Endothelial cell of umbilical vein (primary cell): ENCODE measurements around the gene FAM180A. TPM values are rescaled to one million over a fixed set of nuclear protein-coding genes. Genes with fewer than 3 reads are reported as not detected.

Experiments
- BruUV-seq: library from RNA; stranded (reverse); fragments of 400-500 nt; replicated peaks from 2 replicates; lab custom pipeline; 2021; lab: Mats Ljungman, UMichigan
- CTCF ChIA-PET: fragments of 300-600, 350-600 bp; sonication (Branson Sonifier 250); formaldehyde crosslinking; loops from one replicate; lab custom pipeline; 2021; ENCODE audit warnings: antibody characterized with exemption, inconsistent platforms; lab: Charles Lee
- POLR2A ChIA-PET: fragments of 300-600, 350-600 bp; sonication (Branson Sonifier 250); formaldehyde crosslinking; loops from one replicate; lab custom pipeline; 2021; ENCODE audit warnings: antibody characterized with exemption, inconsistent platforms; lab: Charles Lee
- DNase-seq: peaks from one replicate; pipeline ENCODE4 v3.0.0-alpha.2; 2011; ENCODE audit warnings: low read depth, low spot score
- FAIRE-seq: peaks from 2 replicates; lab custom pipeline; 2011; peaks lifted over from hg19 to GRCh38; lab: Jason Lieb, UNC
- H2AFZ ChIP-seq: 2 replicates; pipeline ENCODE4 v1.6.0; 2012; ENCODE audit warnings: low read depth, low read length, control low read depth, inconsistent platforms
- H3K27ac ChIP-seq: 2 replicates; pipeline ENCODE4 v1.5.1; 2011; ENCODE audit warnings: low read depth, mild to moderate bottlenecking, control low read depth, low read length, moderate library complexity; ENCODE audit not compliant: insufficient read depth
- H3K27me3 ChIP-seq, 2 experiments: 2 replicates each; pipeline versions ENCODE4 v1.6.0 to v1.6.1; 2011; ENCODE audit warnings: low read length in 2 of 2, mixed read lengths in 1 of 2; ENCODE audit not compliant: control insufficient read depth in 2 of 2, insufficient read depth in 2 of 2
- H3K36me3 ChIP-seq, 2 experiments: 2 replicates in 1 of 2; 3 replicates in 1 of 2; pipeline ENCODE4 v1.5.1; 2011; ENCODE audit warnings: low read length in 2 of 2, mild to moderate bottlenecking in 1 of 2, moderate library complexity in 1 of 2; ENCODE audit not compliant: control insufficient read depth in 2 of 2, insufficient read depth in 2 of 2; ENCODE audit errors: extremely low read depth in 1 of 2
- H3K4me1 ChIP-seq: 3 replicates; pipeline ENCODE4 v1.5.1; 2011; ENCODE audit warnings: mild to moderate bottlenecking, low read length; ENCODE audit not compliant: control insufficient read depth, insufficient read depth; ENCODE audit errors: extremely low read depth
- H3K4me2 ChIP-seq: 2 replicates; pipeline ENCODE4 v1.6.1; 2011; ENCODE audit warnings: low read length, control low read depth, mixed read lengths; ENCODE audit not compliant: insufficient read depth
- H3K4me3 ChIP-seq, 3 experiments: fragments of 200-600 bp in 1 of 3; sonication (generic), shearing (Covaris generic) in 1 of 3; replicated peaks in 1 of 3; 2 replicates each; pipeline ENCODE4 v1.5.1; 2011 to 2016; ENCODE audit warnings: control low read depth in 3 of 3, low read length in 3 of 3, mild to moderate bottlenecking in 2 of 3, inconsistent platforms in 1 of 3, low read depth in 1 of 3, moderate library complexity in 1 of 3; ENCODE audit not compliant: insufficient read depth in 1 of 3
- H3K79me2 ChIP-seq: 2 replicates; pipeline ENCODE4 v1.6.0; 2012; ENCODE audit warnings: low read length, inconsistent platforms; ENCODE audit not compliant: control insufficient read depth, insufficient read depth
- H3K9ac ChIP-seq: replicated peaks from 2 replicates; pipeline ENCODE3; 2011; ENCODE audit warnings: low read length, control low read depth; ENCODE audit not compliant: insufficient read depth; ENCODE audit errors: extremely low read depth
- H3K9me1 ChIP-seq: replicated peaks from 3 replicates; pipeline ENCODE4 v1.6.0; 2011; ENCODE audit warnings: mild to moderate bottlenecking, low read length; ENCODE audit not compliant: control insufficient read depth, insufficient read depth; ENCODE audit errors: extremely low read depth
- H3K9me3 ChIP-seq: replicated peaks from 2 replicates; pipeline ENCODE4 v1.5.1; 2012; ENCODE audit warnings: low read length, inconsistent platforms; ENCODE audit not compliant: control insufficient read depth, insufficient read depth
- H4K20me1 ChIP-seq: replicated peaks from 2 replicates; pipeline ENCODE3; 2011; ENCODE audit warnings: mild to moderate bottlenecking, low read length; ENCODE audit not compliant: control insufficient read depth, insufficient read depth; ENCODE audit errors: extremely low read depth
- EZH2 ChIP-seq: IDR thresholded peaks from 2 replicates; pipeline ENCODE4 v1.6.1; 2012; ENCODE audit warnings: borderline replicate concordance, low read depth, mild to moderate bottlenecking, moderate library complexity, low read length, inconsistent platforms; ENCODE audit not compliant: severe bottlenecking
- FOS ChIP-seq: IDR thresholded peaks from 2 replicates; pipeline ENCODE4 v1.6.1; 2011; ENCODE audit warnings: mild to moderate bottlenecking, low read length, moderate library complexity, borderline replicate concordance; ENCODE audit not compliant: insufficient read depth
- GATA2 ChIP-seq: IDR thresholded peaks from 2 replicates; pipeline ENCODE4 v1.7.0; 2011; ENCODE audit warnings: low read depth, mild to moderate bottlenecking, moderate library complexity, mixed read lengths, low read length; ENCODE audit not compliant: insufficient read length, insufficient read depth
- JUN ChIP-seq: IDR thresholded peaks from 2 replicates; pipeline ENCODE4 v1.6.1; 2011; ENCODE audit warnings: borderline replicate concordance, low read depth; ENCODE audit not compliant: insufficient read length, insufficient read depth
- MYC ChIP-seq: IDR thresholded peaks from one replicate; pipeline ENCODE4 v1.6.1; 2011; ENCODE audit warnings: mild to moderate bottlenecking, low read depth, low read length
- POLR2A ChIP-seq: IDR thresholded peaks from 2 replicates; pipeline ENCODE4 v1.6.1; 2012; ENCODE audit warnings: low read depth, mild to moderate bottlenecking, control low read depth, low read length
- POLR2AphosphoS5 ChIP-seq: IDR thresholded peaks from 2 replicates; pipeline ENCODE4 v1.6.1; 2012; ENCODE audit warnings: low read depth, mild to moderate bottlenecking, control low read depth, low read length, moderate library complexity; ENCODE audit not compliant: insufficient read depth
- dilution Hi-C: fragments of 300-500 bp; cut with MboI; formaldehyde crosslinking; loops from one replicate; pipeline ENCODE4 v1.15.0; 2019; ENCODE audit warnings: low sequenced_read_pairs; ENCODE audit not compliant: extremely low pct_ligation_motif_present
- intact Hi-C: fragments of 100-400 bp; cut with micrococcal nuclease; formaldehyde crosslinking; loops from one replicate; pipeline ENCODE4 v1.10.0; 2022
- polyA plus RNA-seq, 4 experiments: library from polyadenylated mRNA; depleted of rRNA in 3 of 4; stranded (reverse) in 3 of 4; unstranded in 1 of 4; fragments of >200 nt; gene quantifications; 2 replicates each; pipeline versions ENCODE4 v1.2.1 to v1.2.3, GENCODE V29; 2011 to 2012; ENCODE audit warnings: missing spikeins in 1 of 4
- total RNA-seq: library from RNA; stranded (reverse); gene quantifications from 2 replicates; pipeline ENCODE4 v1.2.3, GENCODE V29; 2021
- TF ChIP-seq, protein P1 (sequence below), 2 donors: IDR thresholded peaks; 1 replicate in 1 of 2; 2 replicates in 1 of 2; pipeline ENCODE4 v1.5.1; 2011; ENCODE audit warnings: low read length in 2 of 2, mild to moderate bottlenecking in 2 of 2, moderate library complexity in 2 of 2, control low read depth in 1 of 2, inconsistent platforms in 1 of 2, low read depth in 1 of 2; ENCODE audit not compliant: insufficient read depth in 1 of 2; ENCODE audit errors: extremely low read depth in 1 of 2
- TF ChIP-seq, protein P2 (sequence below): IDR thresholded peaks from 2 replicates; pipeline ENCODE4 v1.6.1; 2011; ENCODE audit not compliant: insufficient read depth, insufficient read length

FAM180A gene
- total and polyA plus RNA-seq, 2 donors (not counting 3 experiments of a cell fraction or from before 2014, with no cell fraction given) = not detected

DNA sequence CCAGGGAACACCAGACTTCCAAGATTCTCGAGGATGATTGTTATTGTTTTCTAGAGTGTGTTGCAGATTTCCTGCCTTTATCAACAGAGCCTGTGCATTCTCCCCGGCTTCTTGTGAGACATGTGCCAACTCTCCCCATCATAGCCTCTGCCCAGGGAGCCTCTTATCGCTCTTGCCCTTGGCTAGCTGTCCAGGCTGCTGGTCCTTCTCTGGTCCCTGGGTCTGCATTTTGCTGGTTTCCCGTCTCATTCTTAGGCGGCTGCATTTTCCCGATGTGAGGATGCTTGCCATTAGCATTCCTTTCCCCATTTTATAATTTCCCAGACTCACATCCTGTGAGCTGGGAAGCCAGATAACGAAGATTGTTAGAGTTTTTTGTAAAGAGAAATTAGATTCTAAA lies 35.8 kb downstream of the FAM180A start:
- no peaks in the 10 kb centered on the region for H3K27me3 ChIP-seq
- dilution Hi-C loops = no loop called here
- H3K4me3 ChIP-seq = no peak overlapping the region
- peak overlapping the region; percentile 27 for H3K27ac ChIP-seq
- FAIRE-seq (peak; percentile 76), DNase-seq (peak; percentile 61)
- H3K9ac ChIP-seq = no peak overlapping the region
- no peak for TF ChIP-seq FOS
- no peak for TF ChIP-seq JUN
- no peak for TF ChIP-seq POLR2A
- TF ChIP-seq MYC = no peak
- TF ChIP-seq, protein P1, sequence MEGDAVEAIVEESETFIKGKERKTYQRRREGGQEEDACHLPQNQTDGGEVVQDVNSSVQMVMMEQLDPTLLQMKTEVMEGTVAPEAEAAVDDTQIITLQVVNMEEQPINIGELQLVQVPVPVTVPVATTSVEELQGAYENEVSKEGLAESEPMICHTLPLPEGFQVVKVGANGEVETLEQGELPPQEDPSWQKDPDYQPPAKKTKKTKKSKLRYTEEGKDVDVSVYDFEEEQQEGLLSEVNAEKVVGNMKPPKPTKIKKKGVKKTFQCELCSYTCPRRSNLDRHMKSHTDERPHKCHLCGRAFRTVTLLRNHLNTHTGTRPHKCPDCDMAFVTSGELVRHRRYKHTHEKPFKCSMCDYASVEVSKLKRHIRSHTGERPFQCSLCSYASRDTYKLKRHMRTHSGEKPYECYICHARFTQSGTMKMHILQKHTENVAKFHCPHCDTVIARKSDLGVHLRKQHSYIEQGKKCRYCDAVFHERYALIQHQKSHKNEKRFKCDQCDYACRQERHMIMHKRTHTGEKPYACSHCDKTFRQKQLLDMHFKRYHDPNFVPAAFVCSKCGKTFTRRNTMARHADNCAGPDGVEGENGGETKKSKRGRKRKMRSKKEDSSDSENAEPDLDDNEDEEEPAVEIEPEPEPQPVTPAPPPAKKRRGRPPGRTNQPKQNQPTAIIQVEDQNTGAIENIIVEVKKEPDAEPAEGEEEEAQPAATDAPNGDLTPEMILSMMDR (IDR thresholded peaks at IDR 0.05; ENCODE audit: extremely low read depth in 1 of 2, insufficient read depth in 1 of 2, low read depth in 1 of 2, low read length in 2 of 2) = no peak
- TF ChIP-seq POLR2AphosphoS5 = no peak
- TF ChIP-seq GATA2 = no peak
- TF ChIP-seq, protein P2, sequence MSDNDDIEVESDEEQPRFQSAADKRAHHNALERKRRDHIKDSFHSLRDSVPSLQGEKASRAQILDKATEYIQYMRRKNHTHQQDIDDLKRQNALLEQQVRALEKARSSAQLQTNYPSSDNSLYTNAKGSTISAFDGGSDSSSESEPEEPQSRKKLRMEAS = no peak
- TF ChIP-seq EZH2 = no peak
- no peaks in the 10 kb centered on the region for H4K20me1 ChIP-seq
- H2AFZ ChIP-seq = peak overlapping the region; percentile 90
- no peaks in the 10 kb centered on the region for H3K9me3 ChIP-seq
- intact Hi-C loops = loop anchor here (1.0 to 5.0 kb wide), 3 partner anchors 35 to 85 kb away; partner anchors contain the start of gene FAM180A
- ChIA-PET CTCF (interaction anchor here (1.0 to 3.7 kb wide), 7 partner anchors 8 to 42 kb away, joined by 3 to 14 read pairs (median 7); no protein-coding TSS in a partner anchor), POLR2A (no interaction called here)
- H3K4me2 ChIP-seq = peak overlapping the region; percentile 50
- no peaks in the 10 kb centered on the region for H3K9me1 ChIP-seq
- BruUV-seq = no TSS peak
- no peaks in the 10 kb centered on the region for H3K79me2 ChIP-seq
- H3K36me3 ChIP-seq = no peaks in the 10 kb centered on the region
- peaks cover 15% of the 10 kb centered on the region for H3K4me1 ChIP-seq
